Activated B cell treated with CpG ODN at 0.5 μM for 24 hours (primary cell): Measurements from ENCODE around the gene OSBPL3. TPM values are rescaled to one million over a fixed set of nuclear protein-coding genes. Genes with fewer than 3 reads are reported as not detected.

Experiments
- ATAC-seq: fragments of 200-7000 bp; cut with Tn5 transposase; one replicate; pipeline ENCODE4 v1.10.0; 2021; ENCODE audit warnings: low read depth, mild to moderate bottlenecking, moderate library complexity
- CTCF ChIA-PET: fragments of 350-600 bp; sonication (Branson Sonifier 250); formaldehyde crosslinking; loops from one replicate; lab custom pipeline; 2021; ENCODE audit warnings: antibody characterized with exemption; lab: Charles Lee
- POLR2A ChIA-PET: fragments of 350-600 bp; sonication (Branson Sonifier 250); formaldehyde crosslinking; loops from one replicate; lab custom pipeline; 2021; ENCODE audit warnings: antibody characterized with exemption; lab: Charles Lee
- DNase-seq: peaks from one replicate; pipeline ENCODE4 v3.0.0; 2022
- H3K27ac Mint-ChIP-seq: one replicate; pipeline ENCODE4 v1.8.0; 2020; ENCODE audit warnings: mixed read lengths
- H3K27me3 Mint-ChIP-seq: one replicate; pipeline ENCODE4 v1.8.0; 2021; ENCODE audit warnings: mixed read lengths
- H3K36me3 Mint-ChIP-seq: one replicate; pipeline ENCODE4 v1.8.0; 2021; ENCODE audit warnings: low read depth, mixed read lengths
- H3K4me1 Mint-ChIP-seq: one replicate; pipeline ENCODE4 v1.8.0; 2021; ENCODE audit warnings: mixed read lengths
- H3K4me3 Mint-ChIP-seq: one replicate; pipeline ENCODE4 v1.8.0; 2020; ENCODE audit warnings: mild to moderate bottlenecking, mixed read lengths
- H3K9me3 Mint-ChIP-seq: one replicate; pipeline ENCODE4 v1.8.0; 2020; ENCODE audit warnings: mixed read lengths
- CTCF ChIP-seq: fragments of 200-600 bp; IDR thresholded peaks from one replicate; pipeline ENCODE4 v1.8.0; 2022; ENCODE audit warnings: antibody characterized with exemption, mild to moderate bottlenecking
- intact Hi-C: fragments of 100-400 bp; cut with micrococcal nuclease; formaldehyde crosslinking; loops from one replicate; pipeline ENCODE4 v1.15.1; 2024
- total RNA-seq: library from RNA; stranded (reverse); gene quantifications from 2 replicates; pipeline ENCODE4 v1.2.3, GENCODE V29; 2022

The OSBPL3 gene
- total RNA-seq, 1 donor from 2014 or later = 33.3 TPM

- H3K27ac Mint-ChIP-seq = no peak overlapping the region
- peaks cover 14% of the 10 kb centered on the region for H3K4me1 Mint-ChIP-seq
- H3K27me3 Mint-ChIP-seq = peaks cover 2% of the 10 kb centered on the region
- no peak for TF ChIP-seq CTCF
- intact Hi-C loops = no loop called here
- POLR2A ChIA-PET = no interaction called here
- no peak overlapping the region for H3K4me3 Mint-ChIP-seq
- CTCF ChIA-PET = no interaction called here
- H3K36me3 Mint-ChIP-seq = no peaks in the 10 kb centered on the region
- DNase-seq (no peak), ATAC-seq (no peak)
- no peaks in the 10 kb centered on the region for H3K9me3 Mint-ChIP-seq
Measured at GRCh38 chr7:24751484-24751883, 228.5 kb downstream of the OSBPL3 start.

- ATAC-seq = no peak
- ChIA-PET CTCF (no interaction called here), POLR2A (no interaction called here)
- H3K4me3 Mint-ChIP-seq = no peak overlapping the region
- intact Hi-C loops = no loop called here
- H3K4me1 Mint-ChIP-seq = peaks cover 5% of the 10 kb centered on the region
- no peaks in the 10 kb centered on the region for H3K9me3 Mint-ChIP-seq
- H3K27me3 Mint-ChIP-seq = peaks cover under 1% of the 10 kb centered on the region
- DNase-seq = no peak
- no peak for TF ChIP-seq CTCF
- no peak overlapping the region for H3K27ac Mint-ChIP-seq
- H3K36me3 Mint-ChIP-seq = no peaks in the 10 kb centered on the region
Measured at GRCh38 chr7:24750441-24751055, 229.4 kb downstream of the OSBPL3 start.

GRCh38 chr7:24748521-24748920 lies 231.5 kb downstream of the OSBPL3 start:
- DNase-seq = no peak
- no peaks in the 10 kb centered on the region for H3K36me3 Mint-ChIP-seq
- ATAC-seq = no peak
- no peak overlapping the region for H3K4me3 Mint-ChIP-seq
- CTCF ChIA-PET = no interaction called here
- POLR2A ChIA-PET = no interaction called here
- no peaks in the 10 kb centered on the region for H3K27me3 Mint-ChIP-seq
- no peak overlapping the region for H3K27ac Mint-ChIP-seq
- H3K9me3 Mint-ChIP-seq = no peaks in the 10 kb centered on the region
- H3K4me1 Mint-ChIP-seq = no peaks in the 10 kb centered on the region
- no peak for TF ChIP-seq CTCF
- intact Hi-C loops = no loop called here

Other genes starting within 250 kb of the OSBPL3 start
- 3.1 and 4.1 TPM in 2 replicates for gene GSDME, start 222.7 kb downstream of the OSBPL3 start, total RNA-seq
- gene CYCS, start 145.1 kb upstream of the OSBPL3 start, total RNA-seq = 73.0 and 85.0 TPM in 2 replicates
- gene NPVF, start 248.3 kb upstream of the OSBPL3 start, total RNA-seq = not detected in 2 replicates